GM10847 (cell line): ENCODE data around the gene ZNRF4.

ENCODE experiments used
- POLR2A ChIP-seq: IDR thresholded peaks from 2 replicates; pipeline ENCODE4 v1.6.1; 2011; ENCODE audit not compliant: insufficient read length; ENCODE audit errors: extremely low read depth

ZNRF4 gene

GRCh38 chr19:5457709-5458108, 2.5 kb downstream of the ZNRF4 start:
- TF ChIP-seq POLR2A, result no peak

GRCh38 chr19:5458420-5458819, 3.2 kb downstream of the ZNRF4 start:
- no peak for TF ChIP-seq POLR2A

GRCh38 chr19:5459360-5459759, 4.1 kb downstream of the ZNRF4 start:
- TF ChIP-seq POLR2A, result no peak

GRCh38 chr19:5460748-5461147, 5.5 kb downstream of the ZNRF4 start:
- TF ChIP-seq POLR2A, result no peak

- TF ChIP-seq POLR2A, result no peak
These were observed 8.7 kb downstream of the ZNRF4 start for GRCh38 chr19:5463959-5464358.

- TF ChIP-seq POLR2A, result no peak
These were observed 10.9 kb downstream of the ZNRF4 start for GRCh38 chr19:5466072-5466471.

GRCh38 chr19:5466814-5467291, 11.6 kb downstream of the ZNRF4 start:
- no peak for TF ChIP-seq POLR2A

GRCh38 chr19:5470264-5470671, 15.1 kb downstream of the ZNRF4 start:
- no peak for TF ChIP-seq POLR2A

- no peak for TF ChIP-seq POLR2A
These were observed 17.1 kb downstream of the ZNRF4 start for GRCh38 chr19:5472286-5472685.

GRCh38 chr19:5473646-5474045, 18.4 kb downstream of the ZNRF4 start:
- no peak for TF ChIP-seq POLR2A

GRCh38 chr19:5477451-5478215, 22.4 kb downstream of the ZNRF4 start:
- TF ChIP-seq POLR2A, result no peak

- no peak for TF ChIP-seq POLR2A
These were observed 23.2 kb downstream of the ZNRF4 start for GRCh38 chr19:5478241-5478924.

GRCh38 chr19:5478925-5479588, 23.8 kb downstream of the ZNRF4 start:
- no peak for TF ChIP-seq POLR2A

GRCh38 chr19:5479958-5480357, 24.7 kb downstream of the ZNRF4 start:
- TF ChIP-seq POLR2A, result no peak

- no peak for TF ChIP-seq POLR2A
These were observed 25.2 kb downstream of the ZNRF4 start for GRCh38 chr19:5480427-5480836.

- TF ChIP-seq POLR2A, result no peak
These were observed 26.7 kb downstream of the ZNRF4 start for GRCh38 chr19:5481957-5482356.
